A204.1 (cell line): ENCODE measurements around the gene TPCN1.

Experiments used
- FAIRE-seq: peaks from 2 replicates; lab custom pipeline; 2012; peaks lifted over from hg19 to GRCh38; lab: Jason Lieb, UNC

TPCN1 gene

GRCh38 chr12:113226696-113227568 is 5.7 kb downstream of the TPCN1 start:
- no peak for FAIRE-seq

- no peak for FAIRE-seq
Measured at GRCh38 chr12:113227686-113228391, 6.6 kb downstream of the TPCN1 start.

GRCh38 chr12:113228394-113229028 is 7.2 kb downstream of the TPCN1 start:
- FAIRE-seq: no peak

GRCh38 chr12:113230315-113231234 is 9.3 kb downstream of the TPCN1 start:
- FAIRE-seq: no peak

GRCh38 chr12:113231235-113232088 is 10.2 kb downstream of the TPCN1 start:
- FAIRE-seq: no peak

- FAIRE-seq: no peak
Measured at GRCh38 chr12:113232089-113232839, 11.0 kb downstream of the TPCN1 start.

GRCh38 chr12:113232840-113233585 is 11.7 kb downstream of the TPCN1 start:
- no peak for FAIRE-seq

GRCh38 chr12:113233967-113234366 is 12.7 kb downstream of the TPCN1 start:
- FAIRE-seq: no peak

GRCh38 chr12:113234483-113234882 is 13.2 kb downstream of the TPCN1 start:
- FAIRE-seq: no peak

GRCh38 chr12:113235976-113236375 is 14.7 kb downstream of the TPCN1 start:
- no peak for FAIRE-seq

- no peak for FAIRE-seq
Measured at GRCh38 chr12:113236539-113237399, 15.5 kb downstream of the TPCN1 start.

GRCh38 chr12:113237748-113238147 is 16.5 kb downstream of the TPCN1 start:
- FAIRE-seq: no peak

GRCh38 chr12:113238309-113238708 is 17.0 kb downstream of the TPCN1 start:
- FAIRE-seq: no peak

GRCh38 chr12:113239288-113239771 is 18.1 kb downstream of the TPCN1 start:
- FAIRE-seq: no peak

GRCh38 chr12:113239811-113240331 is 18.6 kb downstream of the TPCN1 start:
- FAIRE-seq: no peak

GRCh38 chr12:113240395-113240794 is 19.1 kb downstream of the TPCN1 start:
- no peak for FAIRE-seq

GRCh38 chr12:113241191-113242025 is 20.1 kb downstream of the TPCN1 start:
- no peak for FAIRE-seq
